Neural cell (in vitro differentiated cells): ENCODE data around the gene MAST4.

Experiments
- EP300 ChIP-seq: fragments of 450-650 bp; conservative IDR thresholded peaks from 2 replicates; pipeline ENCODE4 v1.6.1; 2014; ENCODE audit warnings: antibody characterized with exemption, mild to moderate bottlenecking, moderate library complexity; ENCODE audit not compliant: poor library complexity, severe bottlenecking
- POLR2AphosphoS5 ChIP-seq: IDR thresholded peaks from 2 replicates; pipeline ENCODE4 v1.6.1; 2012
- RAD21 ChIP-seq: fragments of 450-650 bp; conservative IDR thresholded peaks from 2 replicates; pipeline ENCODE4 v1.6.1; 2014; ENCODE audit warnings: antibody characterized with exemption, mild to moderate bottlenecking, moderate library complexity
- TAF1 ChIP-seq: IDR thresholded peaks from 2 replicates; pipeline ENCODE4 v1.6.1; 2012; ENCODE audit warnings: low read depth
- TF ChIP-seq, protein P1 (sequence below): fragments of 450-650 bp; IDR thresholded peaks from 2 replicates; pipeline ENCODE4 v1.5.1; 2014; ENCODE audit warnings: antibody characterized with exemption, mild to moderate bottlenecking, moderate library complexity; ENCODE audit not compliant: poor library complexity, severe bottlenecking
- TF ChIP-seq, protein P2 (sequence below): IDR thresholded peaks from 2 replicates; pipeline ENCODE4 v1.6.1; 2012; ENCODE audit warnings: borderline replicate concordance

- TF ChIP-seq EP300 = no peak
- TF ChIP-seq, protein P1, sequence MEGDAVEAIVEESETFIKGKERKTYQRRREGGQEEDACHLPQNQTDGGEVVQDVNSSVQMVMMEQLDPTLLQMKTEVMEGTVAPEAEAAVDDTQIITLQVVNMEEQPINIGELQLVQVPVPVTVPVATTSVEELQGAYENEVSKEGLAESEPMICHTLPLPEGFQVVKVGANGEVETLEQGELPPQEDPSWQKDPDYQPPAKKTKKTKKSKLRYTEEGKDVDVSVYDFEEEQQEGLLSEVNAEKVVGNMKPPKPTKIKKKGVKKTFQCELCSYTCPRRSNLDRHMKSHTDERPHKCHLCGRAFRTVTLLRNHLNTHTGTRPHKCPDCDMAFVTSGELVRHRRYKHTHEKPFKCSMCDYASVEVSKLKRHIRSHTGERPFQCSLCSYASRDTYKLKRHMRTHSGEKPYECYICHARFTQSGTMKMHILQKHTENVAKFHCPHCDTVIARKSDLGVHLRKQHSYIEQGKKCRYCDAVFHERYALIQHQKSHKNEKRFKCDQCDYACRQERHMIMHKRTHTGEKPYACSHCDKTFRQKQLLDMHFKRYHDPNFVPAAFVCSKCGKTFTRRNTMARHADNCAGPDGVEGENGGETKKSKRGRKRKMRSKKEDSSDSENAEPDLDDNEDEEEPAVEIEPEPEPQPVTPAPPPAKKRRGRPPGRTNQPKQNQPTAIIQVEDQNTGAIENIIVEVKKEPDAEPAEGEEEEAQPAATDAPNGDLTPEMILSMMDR = no peak
- TF ChIP-seq, protein P2, sequence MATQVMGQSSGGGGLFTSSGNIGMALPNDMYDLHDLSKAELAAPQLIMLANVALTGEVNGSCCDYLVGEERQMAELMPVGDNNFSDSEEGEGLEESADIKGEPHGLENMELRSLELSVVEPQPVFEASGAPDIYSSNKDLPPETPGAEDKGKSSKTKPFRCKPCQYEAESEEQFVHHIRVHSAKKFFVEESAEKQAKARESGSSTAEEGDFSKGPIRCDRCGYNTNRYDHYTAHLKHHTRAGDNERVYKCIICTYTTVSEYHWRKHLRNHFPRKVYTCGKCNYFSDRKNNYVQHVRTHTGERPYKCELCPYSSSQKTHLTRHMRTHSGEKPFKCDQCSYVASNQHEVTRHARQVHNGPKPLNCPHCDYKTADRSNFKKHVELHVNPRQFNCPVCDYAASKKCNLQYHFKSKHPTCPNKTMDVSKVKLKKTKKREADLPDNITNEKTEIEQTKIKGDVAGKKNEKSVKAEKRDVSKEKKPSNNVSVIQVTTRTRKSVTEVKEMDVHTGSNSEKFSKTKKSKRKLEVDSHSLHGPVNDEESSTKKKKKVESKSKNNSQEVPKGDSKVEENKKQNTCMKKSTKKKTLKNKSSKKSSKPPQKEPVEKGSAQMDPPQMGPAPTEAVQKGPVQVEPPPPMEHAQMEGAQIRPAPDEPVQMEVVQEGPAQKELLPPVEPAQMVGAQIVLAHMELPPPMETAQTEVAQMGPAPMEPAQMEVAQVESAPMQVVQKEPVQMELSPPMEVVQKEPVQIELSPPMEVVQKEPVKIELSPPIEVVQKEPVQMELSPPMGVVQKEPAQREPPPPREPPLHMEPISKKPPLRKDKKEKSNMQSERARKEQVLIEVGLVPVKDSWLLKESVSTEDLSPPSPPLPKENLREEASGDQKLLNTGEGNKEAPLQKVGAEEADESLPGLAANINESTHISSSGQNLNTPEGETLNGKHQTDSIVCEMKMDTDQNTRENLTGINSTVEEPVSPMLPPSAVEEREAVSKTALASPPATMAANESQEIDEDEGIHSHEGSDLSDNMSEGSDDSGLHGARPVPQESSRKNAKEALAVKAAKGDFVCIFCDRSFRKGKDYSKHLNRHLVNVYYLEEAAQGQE = no peak
- TF ChIP-seq POLR2AphosphoS5 = no peak
- no peak for TF ChIP-seq TAF1
- no peak for TF ChIP-seq RAD21
Measured at GRCh38 chr5:67021031-67021430, 424.8 kb downstream of the MAST4 start.
